ENCODE data around the gene CCDC142. TPM values are rescaled to one million over a fixed set of nuclear protein-coding genes. Genes with fewer than 3 reads are reported as not detected.

CCDC142 gene
- total and polyA plus RNA-seq, 9 of the 15 experiments (the other 6 are each of a cell fraction or from before 2014, with no cell fraction given): 0.55 to 11.7 (median 7.2) TPM

GRCh38 chr2:74458132-74458937, 24.5 kb downstream of the CCDC142 start, which contains the start of gene WBP1 (continued):
- TF ChIP-seq SNIP1 (IDR thresholded peaks at IDR 0.05; ENCODE audit: low read depth) (no peak), CTBP1 (IDR thresholded peaks at IDR 0.05; ENCODE audit: borderline replicate concordance) (no peak; the same call in 1 of the 2 replicates), ZNF586 (CRISPR knock-in tag; conservative IDR thresholded peaks at IDR 0.05) (no peak), CEBPG (CRISPR knock-in tag; IDR thresholded peaks at IDR 0.05) (no peak), CEBPG (tag; conservative IDR thresholded peaks at IDR 0.05 in 1 of 2, IDR thresholded peaks at IDR 0.05 in 1 of 2) (no peak), BCL6 (CRISPR knock-in tag; IDR thresholded peaks at IDR 0.05) (no peak), ZBTB8A (IDR thresholded peaks at IDR 0.05; ENCODE audit: partially characterized antibody) (no peak), POLR2H (tag; IDR thresholded peaks at IDR 0.05; ENCODE audit: low read depth) (0 out of 2 replicates have a peak, but pooled peaks have one; percentile 22), ZNF444 (CRISPR knock-in tag; IDR thresholded peaks at IDR 0.05) (no peak), THRB (CRISPR knock-in tag; conservative IDR thresholded peaks at IDR 0.05) (no peak), ARHGAP35 (IDR thresholded peaks at IDR 0.05; ENCODE audit: partially characterized antibody) (no peak), RNF219 (CRISPR knock-in tag; IDR thresholded peaks at IDR 0.05) (no peak), NEUROD1 (IDR thresholded peaks at IDR 0.05; ENCODE audit: borderline replicate concordance, low read depth, low read length, partially characterized antibody) (peak; percentile 73), ZNF436 (CRISPR knock-in tag; IDR thresholded peaks at IDR 0.05) (no peak), MYC (IDR thresholded peaks at IDR 0.05; ENCODE audit: low read depth, low read length) (peak; percentile 38; the same call in 1 of the 2 replicates), MYC (CRISPR knock-in tag; IDR thresholded peaks at IDR 0.05; ENCODE audit: borderline replicate concordance, low read depth) (no peak), ILK (tag; IDR thresholded peaks at IDR 0.05; ENCODE audit: borderline replicate concordance, low read depth) (no peak), SIN3A (IDR thresholded peaks at IDR 0.05; ENCODE audit: borderline replicate concordance in 2 of 2, control insufficient read depth in 1 of 2, low read depth in 2 of 2, low read length in 2 of 2) (no peak), ZNF79 (CRISPR knock-in tag; IDR thresholded peaks at IDR 0.05; ENCODE audit: low read depth) (no peak), HNRNPH1 (optimal IDR thresholded peaks at IDR 0.05; ENCODE audit: low read depth, low read length) (no peak), CREB3 (tag; conservative IDR thresholded peaks at IDR 0.05; ENCODE audit: low read depth) (no peak), SOX6 (IDR thresholded peaks at IDR 0.05) (no peak), NFIX (CRISPR knock-in tag; IDR thresholded peaks at IDR 0.05; ENCODE audit: low read depth) (no peak), ZNF785 (CRISPR knock-in tag; IDR thresholded peaks at IDR 0.05) (no peak), PURB (CRISPR knock-in tag; IDR thresholded peaks at IDR 0.05; ENCODE audit: low read depth) (no peak)

Measured in K562 (cell line).